Aorta (tissue), 5 donors: ENCODE data around the gene FBXO24. TPM values are rescaled to one million over a fixed set of nuclear protein-coding genes. Genes with fewer than 3 reads are reported as not detected.

ENCODE experiments used
- ATAC-seq: fragments of 200-7000 bp; cut with Tn5 transposase; one replicate; pipeline ENCODE4 v1.9.1; 2022; ENCODE audit warnings: moderate library complexity; ENCODE audit not compliant: low FRiP score
- DNase-seq, 2 donors: peaks; one replicate each; pipeline ENCODE4 v3.0.0-alpha.2; 2020
- H3K27ac ChIP-seq, 2 donors: one replicate each; pipeline ENCODE4 v1.5.1; 2013; ENCODE audit warnings: low read length in 2 of 2, mild to moderate bottlenecking in 2 of 2, moderate library complexity in 2 of 2, control low read depth in 1 of 2, inconsistent platforms in 1 of 2, low read depth in 1 of 2
- H3K27me3 ChIP-seq, 2 donors: one replicate each; pipeline ENCODE4 v1.6.1; 2013; ENCODE audit warnings: control low read depth in 1 of 2, low read length in 1 of 2, mild to moderate bottlenecking in 1 of 2, moderate library complexity in 1 of 2; ENCODE audit not compliant: insufficient read depth in 2 of 2, control insufficient read depth in 1 of 2
- H3K36me3 ChIP-seq, 2 donors: one replicate each; pipeline ENCODE4 v1.6.1; 2013; ENCODE audit warnings: control low read depth in 1 of 2, low read length in 1 of 2, mild to moderate bottlenecking in 1 of 2; ENCODE audit not compliant: insufficient read depth in 2 of 2, control insufficient read depth in 1 of 2
- H3K4me1 ChIP-seq, 2 donors: one replicate each; pipeline ENCODE4 v1.6.1; 2013; ENCODE audit warnings: low read length in 2 of 2, control low read depth in 1 of 2, mild to moderate bottlenecking in 1 of 2, moderate library complexity in 1 of 2; ENCODE audit not compliant: insufficient read depth in 2 of 2, control insufficient read depth in 1 of 2
- H3K4me3 ChIP-seq, 2 donors: one replicate each; pipeline ENCODE4 v1.5.1; 2013; ENCODE audit warnings: low read length in 2 of 2, control low read depth in 1 of 2, mild to moderate bottlenecking in 1 of 2
- H3K9me3 ChIP-seq: one replicate; pipeline ENCODE4 v1.6.1; 2013; ENCODE audit warnings: mild to moderate bottlenecking, low read length; ENCODE audit not compliant: control insufficient read depth
- WGBS, 2 donors: extraction: QIAGEN DNeasy Blood & Tissue Kit; methylation state at CpG; one replicate each; pipeline ENCODE4 v1.1.7; 2013; 5-methylcytosine and 5-hydroxymethylcytosine counted together
- intact Hi-C, 2 donors: fragments of 100-400 bp; cut with DNase I; formaldehyde crosslinking; loops; one replicate each; pipeline versions ENCODE4 v1.14.2 to v1.15.0; 2022
- polyA plus RNA-seq, 2 donors: library from polyadenylated mRNA; stranded (reverse); fragments of 200-250 nt; gene quantifications; one replicate each; pipeline ENCODE4 v1.2.3, GENCODE V29; 2013
- total RNA-seq, 2 donors: library from RNA; stranded (reverse); fragmentation: NEBNext Ultra II Directional; extraction: Animal tissue kit (Norgen Biotek cat#: 25700); gene quantifications; one replicate each; pipeline ENCODE4 v1.2.1, GENCODE V29; 2021
- donor health status: healthy with polysubstance abuse.
- donor health status: Bipolar disorder and iron deficiency.
- donor health status: DM: no; HTN: no; CAD: no.
- donor health status: DM: no; HTN: no; CAD: no.
- donor health status: DM: yes; HTN: yes; CAD: no.

FBXO24 gene
- total and polyA plus RNA-seq, 4 donors: 0.81 to 1.2 TPM; not detected in 2

GRCh38 chr7:100627238-100627549 is 41.1 kb downstream of the FBXO24 start:
- intact Hi-C loops: no loop called here
- Histone ChIP-seq H3K36me3 (no peaks in the 10 kb centered on the region), H3K4me1 (no peaks in the 10 kb centered on the region), H3K9me3 (no peaks in the 10 kb centered on the region), H3K4me3 (no peak overlapping the region), H3K27me3 (no peaks in the 10 kb centered on the region), H3K27ac (no peak overlapping the region)
- ATAC-seq: peak; percentile 17
- 80 to 84% methylated on average over 21 of the region's 21 CpGs for WGBS, 2 donors
- no peak for DNase-seq

GRCh38 chr7:100629117-100629716 is 43.1 kb downstream of the FBXO24 start:
- Histone ChIP-seq H3K27me3 (no peaks in the 10 kb centered on the region), H3K9me3 (no peaks in the 10 kb centered on the region), H3K27ac (no peak overlapping the region), H3K4me1 (no peaks in the 10 kb centered on the region), H3K4me3 (no peak overlapping the region), H3K36me3 (no peaks in the 10 kb centered on the region)
- DNase-seq (no peak), ATAC-seq (no peak)
- intact Hi-C loops: no loop called here
- WGBS, 2 donors: 78 to 85% methylated on average over 11 of the region's 11 CpGs

GRCh38 chr7:100630066-100630465 is 43.9 kb downstream of the FBXO24 start:
- Histone ChIP-seq H3K27ac (no peak overlapping the region), H3K9me3 (no peaks in the 10 kb centered on the region), H3K36me3 (no peaks in the 10 kb centered on the region), H3K27me3 (no peaks in the 10 kb centered on the region), H3K4me1 (no peaks in the 10 kb centered on the region), H3K4me3 (no peak overlapping the region)
- no peak for DNase-seq
- intact Hi-C loops: no loop called here
- no peak for ATAC-seq
- WGBS, 2 donors: 85 to 92% methylated on average over 4 of the region's 4 CpGs

- ATAC-seq: peak; percentile 63
- H3K36me3 ChIP-seq: no peaks in the 10 kb centered on the region
- H3K4me3 ChIP-seq: peak overlapping the region; percentile 3 to 24
- intact Hi-C loops: no loop called here
- H3K27me3 ChIP-seq: no peaks in the 10 kb centered on the region
- peak in 1 of 2 donors; percentile 84 for DNase-seq
- H3K4me1 ChIP-seq: no peaks in the 10 kb centered on the region
- 1 to 2% methylated on average over 70 to 72 of the region's 72 CpGs for WGBS, 2 donors
- no peaks in the 10 kb centered on the region for H3K9me3 ChIP-seq
- no peak overlapping the region for H3K27ac ChIP-seq
These were observed 47.0 kb downstream of the FBXO24 start for GRCh38 chr7:100632951-100633717.

GRCh38 chr7:100639995-100640516 is 53.9 kb downstream of the FBXO24 start:
- intact Hi-C loops: no loop called here
- WGBS, 2 donors: 67 to 74% methylated on average over 17 of the region's 17 CpGs
- ATAC-seq: no peak
- Histone ChIP-seq H3K36me3 (no peaks in the 10 kb centered on the region), H3K9me3 (no peaks in the 10 kb centered on the region), H3K27me3 (no peaks in the 10 kb centered on the region), H3K4me1 (no peaks in the 10 kb centered on the region), H3K4me3 (no peak overlapping the region), H3K27ac (no peak overlapping the region)
- DNase-seq: no peak

GRCh38 chr7:100640517-100641440 is 54.7 kb downstream of the FBXO24 start:
- no peak overlapping the region for H3K4me3 ChIP-seq
- DNase-seq (no peak), ATAC-seq (peak; percentile 42)
- H3K36me3 ChIP-seq: no peaks in the 10 kb centered on the region
- H3K27ac ChIP-seq: no peak overlapping the region
- H3K4me1 ChIP-seq: no peaks in the 10 kb centered on the region
- WGBS, 2 donors: 62 to 68% methylated on average over 21 to 24 of the region's 24 CpGs
- intact Hi-C loops: no loop called here
- no peaks in the 10 kb centered on the region for H3K9me3 ChIP-seq
- H3K27me3 ChIP-seq: no peaks in the 10 kb centered on the region

- Histone ChIP-seq H3K27ac (no peak within 1 kb of the TSS), H3K9me3 (no peaks in the 10 kb centered on the region), H3K36me3 (no peaks in the 10 kb centered on the region), H3K4me3 (no peak within 1 kb of the TSS), H3K27me3 (no peaks in the 10 kb centered on the region), H3K4me1 (no peaks in the 10 kb centered on the region)
- ATAC-seq (no peak), DNase-seq (no peak)
- WGBS, 2 donors: 45 to 47% methylated on average over 9 to 10 of the region's 10 CpGs
- intact Hi-C loops: no loop called here
These were observed 55.3 kb downstream of the FBXO24 start, which contains the start of gene TFR2 for GRCh38 chr7:100641463-100641859. TSS of gene TFR2 (minus strand) at chr7:100641552. CDS start at chr7:100641509, 43 bp downstream.

- WGBS, 2 donors: 77 to 78% methylated on average over 10 of the region's 10 CpGs
- H3K27ac ChIP-seq: no peak overlapping the region
- ATAC-seq (no peak), DNase-seq (no peak)
- no peaks in the 10 kb centered on the region for H3K4me1 ChIP-seq
- intact Hi-C loops: no loop called here
- H3K4me3 ChIP-seq: no peak overlapping the region
- H3K36me3 ChIP-seq: no peaks in the 10 kb centered on the region
- H3K27me3 ChIP-seq: no peaks in the 10 kb centered on the region
- H3K9me3 ChIP-seq: no peaks in the 10 kb centered on the region
These were observed 55.9 kb downstream of the FBXO24 start for GRCh38 chr7:100641860-100642533.
